NAMALWA (cell line): ENCODE measurements around the gene AGPS.

ENCODE experiments used
- DNase-seq: peaks from one replicate; pipeline ENCODE4 v3.0.0-alpha.2; 2015; ENCODE audit warnings: low spot score

The AGPS gene

DNA sequence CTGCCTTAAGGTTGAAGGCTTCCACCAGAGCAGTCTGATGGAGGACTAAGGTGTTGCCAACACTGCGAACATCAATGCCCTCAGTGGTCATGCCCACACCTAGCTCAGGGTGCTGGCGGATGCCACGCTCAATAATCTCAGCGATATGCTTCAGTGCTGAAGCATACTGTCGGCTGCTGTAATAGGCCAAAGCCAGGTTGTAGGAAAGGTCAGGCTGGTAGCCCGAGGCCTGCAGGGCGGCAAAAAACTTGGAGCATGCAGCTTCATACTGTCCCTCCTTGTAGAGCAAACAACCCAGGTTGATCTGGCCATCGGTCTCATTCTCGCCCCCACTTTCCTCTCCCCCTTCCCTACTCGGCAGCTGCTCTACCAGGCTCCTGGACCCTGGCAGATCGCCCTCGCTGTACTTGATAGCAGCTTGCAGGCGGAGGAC is 159.4 kb downstream of the AGPS start:
- DNase-seq, result peak; percentile 15

DNA sequence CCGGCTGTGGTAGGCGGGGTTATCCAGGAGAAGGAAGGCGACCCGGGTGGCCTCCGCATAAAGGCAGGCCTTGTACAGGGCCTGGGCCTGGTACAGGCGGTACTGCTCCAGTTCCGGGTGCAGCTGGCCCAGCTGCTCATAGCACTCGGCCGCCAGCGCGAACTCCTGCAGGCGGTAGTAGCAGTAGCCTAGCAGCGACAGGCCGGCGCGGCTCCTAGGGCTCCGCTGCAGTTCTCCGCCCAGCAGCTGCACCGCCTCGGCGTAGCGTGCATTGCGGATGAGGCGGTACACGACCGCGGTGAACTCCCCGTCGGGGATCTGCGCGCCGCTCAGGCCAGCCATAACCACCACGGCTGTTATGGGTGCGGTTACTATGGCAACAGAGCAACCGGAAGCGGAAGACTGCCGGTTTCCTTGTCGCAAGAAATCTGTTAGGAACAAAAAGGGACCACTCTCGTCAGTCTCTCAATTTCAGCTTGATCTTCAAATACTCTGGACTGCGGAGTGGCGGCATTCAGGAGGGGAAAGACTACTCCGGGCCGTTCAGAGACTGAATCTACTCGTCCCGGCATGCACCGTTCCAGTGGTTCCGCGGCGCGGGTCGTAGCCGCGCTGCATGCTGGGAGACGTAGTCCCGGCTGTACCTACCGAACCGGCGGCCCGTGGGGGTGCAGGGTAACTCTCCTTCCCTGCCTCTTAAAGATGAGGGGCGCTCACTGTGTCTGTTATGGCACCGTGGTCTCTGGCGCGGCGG is 160.0 kb downstream of the AGPS start:
- peak; percentile 92 for DNase-seq

DNA sequence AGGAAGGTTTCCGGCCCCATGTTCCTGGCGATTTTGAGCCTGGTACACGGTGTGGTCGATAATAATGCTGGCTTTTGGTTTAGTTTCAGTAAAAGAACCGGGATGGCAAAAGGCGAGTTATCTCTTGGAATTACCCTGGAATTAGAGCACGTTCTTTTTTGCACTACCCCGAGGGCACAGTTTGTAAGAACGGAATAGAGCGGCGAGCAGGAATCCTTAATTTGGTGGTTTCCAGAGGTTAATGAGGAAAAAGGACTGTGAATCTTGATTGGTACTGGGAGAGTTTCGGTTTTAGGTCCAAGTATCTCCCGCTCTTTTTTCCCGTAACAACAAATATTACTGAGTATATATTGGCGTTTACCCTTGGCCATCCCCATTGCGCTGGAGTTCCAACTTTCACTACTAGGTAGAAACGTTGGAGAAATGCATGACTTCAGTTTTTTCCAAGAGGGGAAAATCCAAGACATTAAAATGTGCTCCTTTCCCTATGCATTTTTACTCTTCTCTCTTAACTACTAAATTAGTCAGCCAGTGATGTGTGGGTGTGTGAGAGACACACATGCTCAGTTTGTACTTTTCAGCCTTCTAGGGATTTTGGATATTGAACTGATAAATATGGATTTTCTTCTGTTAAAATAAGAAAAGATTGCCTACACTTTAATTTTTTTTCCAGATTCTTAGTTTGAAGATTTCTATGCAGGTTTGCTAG is 160.8 kb downstream of the AGPS start:
- DNase-seq, result no peak

DNA sequence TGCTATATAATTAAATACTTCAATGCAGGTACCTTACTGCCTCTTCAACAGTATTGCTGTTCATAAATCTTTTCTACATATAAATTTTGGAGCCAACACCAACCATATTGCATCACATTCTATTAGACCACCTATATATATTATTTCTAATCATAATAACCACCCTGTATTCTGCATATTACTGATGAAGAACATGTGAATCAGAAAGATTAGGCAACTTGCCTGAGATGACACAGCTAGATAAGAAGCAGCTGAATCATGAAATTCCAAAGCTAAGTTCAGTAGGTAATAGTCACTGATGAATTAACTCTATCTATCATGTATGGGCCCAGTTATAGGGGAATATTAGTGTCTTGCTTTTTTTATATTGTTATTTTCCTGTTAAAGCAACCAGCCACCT is 161.8 kb downstream of the AGPS start:
- no peak for DNase-seq

DNA sequence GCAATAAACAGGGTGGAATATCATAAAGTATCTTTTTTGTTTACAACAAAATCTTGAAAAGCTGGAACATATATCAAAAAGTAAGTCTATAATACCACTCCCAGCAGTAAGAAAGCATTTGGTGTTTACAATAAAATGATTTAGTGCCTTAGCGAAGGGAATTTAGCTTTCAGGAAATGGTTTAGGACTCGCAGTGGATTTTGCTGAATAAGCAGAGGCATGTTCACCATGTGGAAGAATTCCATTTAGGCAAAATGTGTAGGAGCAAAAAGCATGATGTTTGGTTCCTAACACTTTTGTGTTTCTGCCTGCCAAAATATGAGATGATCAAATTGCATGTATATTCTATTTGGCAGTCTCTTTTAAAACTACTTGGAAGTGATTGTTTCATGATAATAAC is 163.6 kb downstream of the AGPS start:
- DNase-seq, result no peak

DNA sequence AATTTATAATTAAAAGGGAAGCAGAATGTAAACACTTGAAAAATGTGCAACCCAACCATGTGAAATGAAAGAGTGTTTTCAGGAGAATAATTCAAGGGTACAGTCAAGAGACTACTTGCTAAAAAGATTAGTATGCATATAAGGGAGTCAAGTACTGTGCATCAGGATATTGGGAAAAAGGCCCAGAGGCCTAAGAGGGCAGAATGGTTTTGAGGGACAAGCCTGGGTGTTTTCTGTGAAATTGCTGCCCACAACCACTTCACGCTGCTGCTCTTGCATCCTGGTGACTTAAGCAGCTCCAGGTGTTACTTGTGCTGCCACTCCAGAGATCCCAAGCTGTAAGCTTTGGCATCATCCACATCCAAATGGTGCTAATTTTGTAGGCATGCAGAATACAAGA is 165.2 kb downstream of the AGPS start:
- no peak for DNase-seq

DNA sequence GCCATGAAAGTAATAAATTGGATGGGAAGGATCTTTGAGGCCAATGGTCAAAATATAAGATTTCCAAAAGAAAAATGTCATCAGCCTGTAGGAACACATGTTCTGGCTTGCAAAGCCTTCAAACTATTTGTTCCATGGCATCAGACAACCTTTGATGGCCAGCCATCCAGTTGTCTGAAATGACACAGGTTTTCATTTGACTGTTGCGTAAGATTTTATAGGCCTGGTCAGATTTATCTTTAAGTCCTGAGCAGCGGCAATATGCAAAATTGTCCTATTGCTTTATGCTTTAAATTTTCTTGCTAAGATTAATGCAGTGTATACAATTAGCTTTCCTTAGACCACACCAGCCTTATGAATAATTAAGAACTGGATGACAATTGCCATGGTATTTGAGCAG is 167.1 kb downstream of the AGPS start:
- DNase-seq, result no peak

DNA sequence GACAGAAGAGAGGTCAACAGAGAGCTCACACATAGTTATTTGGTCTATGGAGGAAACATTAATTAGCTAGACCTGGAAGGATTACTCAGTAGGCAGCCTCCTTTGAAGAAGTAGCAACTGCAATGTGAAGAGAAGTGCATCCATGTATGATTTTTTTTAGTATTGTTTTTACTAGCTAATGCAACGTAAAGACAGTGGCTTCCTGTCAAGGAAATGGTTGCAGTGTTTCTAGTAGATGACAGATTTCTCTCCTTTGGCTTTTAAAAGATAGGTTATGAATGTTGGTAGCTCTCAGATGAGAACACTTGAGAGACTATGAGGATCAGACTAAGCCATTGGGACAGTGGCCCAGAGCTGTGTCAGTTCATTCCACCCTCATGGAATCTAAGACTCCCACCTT is 175.8 kb downstream of the AGPS start:
- DNase-seq, result no peak

DNA sequence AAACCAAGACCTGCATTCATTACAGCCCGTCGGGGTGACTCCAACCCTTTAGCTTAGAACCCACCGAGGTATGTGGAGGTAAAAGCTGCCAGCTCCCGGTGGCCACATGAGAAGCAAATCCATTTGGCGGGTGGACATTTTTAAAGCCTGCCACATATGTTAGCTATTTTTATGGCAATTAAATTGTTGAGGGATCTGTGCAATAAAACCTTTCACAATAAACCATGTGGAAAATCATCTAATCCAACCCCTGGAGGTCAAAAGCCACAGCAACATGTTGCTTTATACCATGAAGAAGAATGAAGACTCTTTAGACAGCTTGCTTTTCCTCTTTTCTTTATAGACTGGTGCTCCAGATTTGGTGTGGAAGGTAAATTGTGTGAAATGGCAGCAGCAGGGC is 176.3 kb downstream of the AGPS start:
- no peak for DNase-seq

DNA sequence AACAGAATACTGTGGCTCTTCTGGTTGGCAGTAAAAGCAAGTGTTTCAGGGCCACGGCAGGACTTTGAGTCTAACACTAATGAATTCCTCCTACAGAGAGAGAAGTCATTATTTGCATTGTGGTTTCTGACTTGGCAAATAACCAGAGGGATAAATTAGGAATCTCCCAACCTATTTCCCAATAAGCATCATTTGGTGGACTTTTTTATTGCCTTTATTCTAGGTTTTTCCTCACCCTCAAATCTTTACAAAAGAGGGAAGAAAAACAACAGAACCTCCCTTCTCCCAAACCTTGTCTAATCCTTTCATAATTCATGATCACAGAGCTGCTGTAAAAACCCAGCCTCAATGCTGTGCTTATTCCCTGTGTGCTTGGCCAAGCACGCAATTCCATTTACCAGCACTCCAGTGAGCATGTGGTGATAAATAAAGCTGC is 179.7 kb downstream of the AGPS start:
- no peak for DNase-seq

DNA sequence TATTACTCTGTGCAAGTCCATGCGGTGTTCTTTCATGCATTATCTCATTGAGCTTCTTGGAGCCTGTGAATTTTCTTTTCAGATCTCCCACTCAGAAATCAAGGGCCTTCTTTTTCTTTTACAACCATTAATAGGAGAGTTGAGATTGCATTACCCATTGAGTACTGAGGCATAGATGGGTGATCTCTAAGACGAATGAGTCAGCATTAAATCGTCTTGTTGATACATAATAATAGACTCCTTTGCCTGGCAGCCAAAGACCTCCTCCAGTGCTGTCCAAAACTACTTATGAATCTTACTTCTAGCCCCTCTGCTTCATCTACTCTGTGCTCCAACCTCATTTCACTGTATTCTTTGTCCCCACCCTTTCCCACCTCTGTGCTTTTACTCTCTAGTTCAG is 180.5 kb downstream of the AGPS start:
- DNase-seq, result no peak

DNA sequence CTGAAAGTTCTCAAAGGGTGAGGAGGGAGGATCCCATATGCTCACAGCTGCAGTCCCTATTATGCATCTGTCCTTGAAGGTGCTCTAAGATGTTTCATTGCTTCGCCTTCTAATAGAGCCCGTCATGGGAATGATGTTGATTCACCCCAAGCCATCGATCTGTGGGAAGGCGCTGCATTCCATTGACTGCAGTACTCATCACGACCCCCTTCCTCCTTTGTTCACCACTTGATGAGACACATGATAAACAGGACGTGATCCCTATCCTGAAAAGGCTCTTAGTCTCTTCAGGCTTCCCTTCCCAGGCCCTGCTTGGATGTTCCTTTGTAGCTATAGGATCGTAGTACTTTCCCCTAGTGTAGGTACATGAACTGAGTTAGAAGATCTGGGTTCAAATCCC is 181.8 kb downstream of the AGPS start:
- no peak for DNase-seq

DNA sequence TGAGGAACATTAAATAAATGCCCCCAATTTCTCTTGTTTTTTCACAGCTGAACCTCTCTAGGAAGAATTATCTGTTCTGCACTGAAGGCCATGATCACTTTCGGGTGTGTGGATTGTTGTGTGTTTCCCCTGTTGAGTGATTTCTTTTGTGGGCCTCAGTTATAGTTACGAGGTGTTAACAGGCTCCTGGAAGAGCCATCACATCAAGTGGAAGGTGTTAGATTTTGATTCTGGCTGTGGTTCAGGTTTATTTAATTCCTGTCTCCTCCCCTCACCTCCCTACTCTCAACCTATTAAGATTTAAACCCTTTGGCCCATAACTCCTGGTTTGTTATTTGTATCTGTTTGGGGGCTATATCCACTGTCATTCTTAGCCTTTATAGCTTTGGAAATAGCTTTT is 182.8 kb downstream of the AGPS start:
- DNase-seq, result no peak

DNA sequence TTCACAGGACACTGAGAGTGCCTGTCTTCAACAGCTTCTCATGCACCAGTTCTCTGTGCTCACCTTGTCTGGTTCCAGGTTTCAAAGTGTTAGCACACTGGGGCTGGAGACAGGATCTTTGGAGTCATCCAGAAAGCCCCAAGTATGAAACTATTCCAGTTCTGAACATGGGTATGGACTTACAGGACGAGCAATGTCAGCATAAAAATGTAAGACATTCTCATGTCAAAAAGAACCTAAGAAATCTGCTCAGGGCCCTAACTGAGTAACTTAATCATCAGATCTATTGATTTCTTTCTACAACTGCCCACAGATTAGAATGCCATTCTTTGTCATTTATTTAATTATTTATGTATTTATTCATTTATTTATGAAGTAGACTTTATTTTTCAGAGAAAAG is 184.5 kb downstream of the AGPS start:
- DNase-seq, result no peak

DNA sequence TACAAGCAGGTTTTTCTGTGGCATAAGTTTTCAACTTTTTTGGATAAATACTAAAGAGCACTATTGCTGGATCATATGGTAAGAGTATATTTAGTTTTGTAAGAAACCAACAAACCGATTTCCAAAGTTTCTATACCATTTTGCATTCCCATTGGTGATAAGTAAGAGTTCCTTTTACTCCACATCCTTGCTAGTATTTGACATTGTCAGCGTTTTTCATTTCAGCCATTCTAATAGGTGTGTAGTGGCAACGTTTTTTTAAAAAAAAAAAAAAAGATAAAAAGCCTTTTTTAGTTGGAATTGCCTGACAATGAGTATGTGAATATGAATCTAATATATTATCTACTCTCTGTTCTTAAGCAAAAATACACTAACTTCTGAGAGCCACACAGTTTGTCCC is 185.9 kb downstream of the AGPS start:
- no peak for DNase-seq

DNA sequence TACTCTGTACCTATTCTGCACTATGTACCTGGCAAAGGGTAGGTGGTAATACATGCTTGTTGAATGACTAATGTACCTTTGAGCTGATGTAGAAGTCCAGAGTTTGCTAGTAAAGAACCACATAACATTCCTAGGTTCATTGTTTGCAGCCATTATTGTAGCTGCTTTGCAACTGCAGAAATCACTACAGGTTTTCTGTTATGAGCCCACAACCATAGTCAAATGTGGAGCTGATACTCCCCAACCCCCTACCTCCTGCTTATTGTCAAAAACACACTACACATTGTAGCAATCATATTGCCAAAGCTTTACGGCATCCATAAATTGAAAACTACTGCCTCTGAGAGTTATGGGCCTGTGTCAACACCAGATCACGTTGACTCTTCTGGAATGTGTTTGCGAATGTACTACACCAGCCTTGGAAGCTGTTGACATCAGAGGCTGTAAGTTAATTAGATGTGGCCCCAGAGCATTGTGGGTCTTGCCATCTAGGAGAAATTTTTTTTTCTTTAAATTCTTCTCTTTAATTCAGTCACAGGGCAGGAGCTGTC is 187.0 kb downstream of the AGPS start:
- no peak for DNase-seq

DNA sequence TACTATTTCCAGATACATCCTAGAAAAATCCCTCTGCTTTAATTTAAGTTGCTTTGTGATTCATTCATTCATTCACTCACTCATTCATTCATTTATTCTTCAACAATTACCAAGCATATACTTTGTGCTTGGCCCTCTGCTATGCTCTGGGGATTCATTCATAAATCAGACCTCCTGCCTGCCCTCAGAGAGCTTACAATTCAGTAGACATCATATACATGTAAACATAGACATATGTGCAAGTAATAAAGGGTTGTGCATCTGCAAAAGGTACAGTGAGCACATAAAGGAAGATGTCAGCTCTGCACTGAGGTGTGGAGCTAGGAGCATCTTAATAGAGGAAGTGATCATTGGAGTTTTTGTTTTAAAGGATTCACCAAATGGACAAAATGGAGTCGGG is 189.4 kb downstream of the AGPS start:
- no peak for DNase-seq

DNA sequence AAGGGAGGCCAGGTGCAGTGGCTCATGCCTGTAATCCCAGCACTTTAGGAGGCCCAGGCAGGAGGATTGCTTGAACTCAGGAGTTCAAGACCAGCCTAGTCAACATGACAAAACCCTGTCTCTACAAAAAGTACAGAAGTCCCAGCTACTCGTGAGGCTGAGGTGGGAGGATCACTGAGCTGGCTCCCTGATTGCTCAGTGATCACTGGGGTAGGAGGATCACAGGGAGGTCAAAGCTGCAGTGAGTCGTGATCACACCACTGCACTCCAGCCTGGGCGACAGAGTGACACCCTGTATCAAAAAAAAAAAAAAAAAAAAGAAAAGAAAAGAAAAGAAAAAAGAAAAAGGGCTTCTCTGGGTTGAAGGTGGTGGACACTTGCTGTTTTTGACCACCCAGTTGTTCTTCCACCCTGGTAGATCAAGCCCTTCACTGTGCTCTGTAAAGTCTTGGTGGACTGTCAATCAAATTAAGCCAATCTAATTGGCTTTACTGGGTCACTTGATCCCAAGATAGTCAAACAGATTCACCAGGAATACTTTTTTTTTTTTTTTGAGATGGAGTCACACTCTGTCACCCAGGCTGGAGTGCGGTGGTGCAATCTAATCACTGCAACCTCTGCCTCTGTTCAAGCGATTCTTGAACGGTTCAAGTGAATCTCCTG is 191.6 kb downstream of the AGPS start:
- no peak for DNase-seq

DNA sequence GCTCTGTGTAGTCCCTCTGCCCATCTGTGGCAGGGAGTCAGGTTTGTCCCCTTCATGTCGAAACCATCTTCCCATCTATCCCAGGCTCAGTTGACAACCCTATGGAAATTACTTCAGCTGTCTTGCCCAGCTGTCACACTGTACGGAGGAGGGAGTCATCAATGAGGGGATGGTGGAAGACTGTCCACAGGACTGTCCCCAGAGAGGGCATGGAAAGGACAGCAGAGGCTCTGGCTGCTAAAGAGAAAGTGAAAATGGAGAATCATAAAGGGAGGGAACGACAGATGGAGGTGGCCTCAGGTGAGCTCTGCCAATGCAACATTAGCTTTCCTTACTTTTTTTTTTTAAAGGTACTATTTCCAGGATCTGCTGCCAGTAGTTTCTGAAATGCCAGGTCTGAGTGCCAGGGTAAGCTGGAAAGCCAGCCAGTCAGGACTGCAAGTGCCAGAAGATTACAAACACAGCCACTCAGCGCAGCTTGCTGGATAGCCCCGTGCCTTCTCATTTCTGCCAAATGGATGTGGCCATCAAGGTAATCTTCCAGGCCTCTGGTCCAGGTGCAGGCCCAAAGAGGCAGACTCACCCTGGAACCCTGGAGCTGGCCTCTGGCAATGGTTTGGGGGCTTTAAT is 192.8 kb downstream of the AGPS start:
- no peak for DNase-seq

DNA sequence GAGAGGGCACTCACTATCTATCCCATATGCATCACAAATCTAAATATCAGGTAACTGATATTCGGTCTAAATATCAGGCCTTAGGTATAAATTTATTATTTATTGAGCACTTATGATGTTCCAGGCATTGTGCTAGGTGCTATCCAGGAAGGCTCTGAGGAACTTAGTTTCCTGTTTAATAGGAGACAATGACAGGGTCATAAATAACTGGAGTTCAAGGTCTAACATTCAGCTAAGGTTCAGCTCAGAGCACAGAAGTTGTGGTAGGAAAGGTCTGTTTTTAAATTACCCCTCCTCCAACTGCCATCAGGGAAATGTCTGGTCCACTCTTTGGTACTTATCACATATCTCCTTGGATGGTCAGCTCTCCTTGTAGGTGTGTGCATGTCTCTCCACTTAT is 193.6 kb downstream of the AGPS start:
- DNase-seq, result no peak

DNA sequence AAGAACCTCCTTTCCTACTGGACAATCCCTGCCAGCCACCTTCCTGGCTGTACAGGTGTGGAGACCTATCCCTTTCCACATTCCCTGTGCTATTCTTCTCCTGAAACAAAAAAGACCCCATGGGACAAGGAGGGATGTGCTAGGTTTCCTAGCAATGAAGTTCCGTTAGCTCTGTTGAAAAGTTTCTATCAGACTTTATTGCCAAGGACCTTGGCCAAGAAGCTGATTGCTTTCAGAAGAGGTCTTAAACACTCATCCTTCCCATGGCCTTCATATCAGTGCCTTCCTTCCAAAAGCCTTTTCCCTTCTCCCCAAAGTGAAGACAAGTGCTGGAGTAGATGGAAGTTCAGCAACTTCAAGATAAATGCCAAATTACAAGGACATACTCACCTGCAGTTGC is 194.8 kb downstream of the AGPS start:
- no peak for DNase-seq

DNA sequence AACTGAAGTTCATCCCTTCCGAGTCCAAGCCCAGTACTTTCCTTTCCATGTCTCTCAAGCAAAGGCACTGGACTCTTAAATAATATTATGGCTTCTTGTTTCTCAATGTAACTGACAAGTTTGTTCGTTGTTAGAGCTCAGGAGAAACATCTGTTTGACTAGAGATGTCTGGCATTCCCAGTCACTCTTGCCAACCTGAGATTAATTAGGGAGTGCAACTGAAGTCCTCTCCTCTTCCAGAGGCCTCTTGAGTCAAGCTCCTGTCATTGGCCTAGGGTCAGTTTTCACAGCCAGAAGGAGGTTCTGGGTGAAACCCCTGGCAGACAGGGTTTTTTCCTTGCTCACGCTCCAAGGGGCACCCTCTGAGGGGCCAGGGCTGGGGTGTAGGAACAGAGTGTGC is 196.1 kb downstream of the AGPS start:
- DNase-seq, result no peak

DNA sequence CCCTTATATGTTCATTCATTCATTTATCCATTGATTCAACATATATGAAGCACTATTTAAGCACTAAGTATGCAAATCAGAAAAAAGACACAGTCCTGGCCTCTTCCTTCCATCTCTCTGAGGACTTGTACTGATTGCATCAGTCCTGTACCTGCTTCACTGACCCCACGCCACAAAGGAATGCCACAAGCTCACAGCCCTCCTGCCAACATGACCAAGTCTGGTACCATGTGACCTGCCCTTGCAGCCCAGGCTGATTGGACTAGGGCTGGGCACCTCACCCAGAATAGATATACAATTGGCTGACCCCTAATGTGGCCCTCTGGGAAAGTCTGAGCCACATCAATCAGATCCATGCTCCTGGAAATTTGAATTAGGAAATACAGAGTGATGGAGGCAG is 196.6 kb downstream of the AGPS start:
- DNase-seq, result no peak
